ENCODE results near the gene VCP. TPM values are rescaled to one million over a fixed set of nuclear protein-coding genes. Genes with fewer than 3 reads are reported as not detected.
"Not testable (repeated sequence)": the region's sequence is repeated elsewhere in the genome, so short reads cannot be mapped to it uniquely, and the experiment has no call there.

The VCP gene
- total RNA-seq, 4 donors from 2014 or later: 57.6 to 252 (median 174) TPM

DNA sequence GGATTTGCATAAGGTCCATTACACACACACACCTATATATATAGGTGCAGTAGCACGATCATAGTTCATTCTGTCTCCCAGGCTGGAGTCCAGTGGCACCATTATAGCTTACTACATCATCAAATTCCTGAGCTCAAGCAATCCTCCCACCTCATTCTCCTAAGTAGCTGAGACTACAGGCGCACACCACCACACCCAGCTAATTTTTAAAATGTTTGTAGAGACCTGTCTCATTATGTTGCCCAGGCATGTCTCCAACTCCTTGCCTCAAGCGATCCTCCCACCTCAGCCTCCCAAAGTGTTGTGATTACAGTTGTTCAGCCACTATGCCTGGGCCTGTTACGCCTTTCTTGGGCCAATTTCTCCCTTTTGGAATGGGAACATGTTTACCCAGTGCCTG is 43.2 kb downstream of the VCP start:
- Histone ChIP-seq H3K27me3 (no peaks in the 10 kb centered on the region), H3K4me3 (no peak overlapping the region), H3K27ac (no peak overlapping the region), H3K4me1 (peaks cover 7 to 8% of the 10 kb centered on the region in 2 donors), H3K36me3 (no peaks in the 10 kb centered on the region), H3K9me3 (no peaks in the 10 kb centered on the region)
- TF ChIP-seq POLR2A (IDR thresholded peaks at IDR 0.05): no peak
- TF ChIP-seq, protein P1, sequence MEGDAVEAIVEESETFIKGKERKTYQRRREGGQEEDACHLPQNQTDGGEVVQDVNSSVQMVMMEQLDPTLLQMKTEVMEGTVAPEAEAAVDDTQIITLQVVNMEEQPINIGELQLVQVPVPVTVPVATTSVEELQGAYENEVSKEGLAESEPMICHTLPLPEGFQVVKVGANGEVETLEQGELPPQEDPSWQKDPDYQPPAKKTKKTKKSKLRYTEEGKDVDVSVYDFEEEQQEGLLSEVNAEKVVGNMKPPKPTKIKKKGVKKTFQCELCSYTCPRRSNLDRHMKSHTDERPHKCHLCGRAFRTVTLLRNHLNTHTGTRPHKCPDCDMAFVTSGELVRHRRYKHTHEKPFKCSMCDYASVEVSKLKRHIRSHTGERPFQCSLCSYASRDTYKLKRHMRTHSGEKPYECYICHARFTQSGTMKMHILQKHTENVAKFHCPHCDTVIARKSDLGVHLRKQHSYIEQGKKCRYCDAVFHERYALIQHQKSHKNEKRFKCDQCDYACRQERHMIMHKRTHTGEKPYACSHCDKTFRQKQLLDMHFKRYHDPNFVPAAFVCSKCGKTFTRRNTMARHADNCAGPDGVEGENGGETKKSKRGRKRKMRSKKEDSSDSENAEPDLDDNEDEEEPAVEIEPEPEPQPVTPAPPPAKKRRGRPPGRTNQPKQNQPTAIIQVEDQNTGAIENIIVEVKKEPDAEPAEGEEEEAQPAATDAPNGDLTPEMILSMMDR (IDR thresholded peaks at IDR 0.05): no peak
- no peak for DNase-seq
- intact Hi-C loops (cut with DNase I; ENCODE audit: low total_unique reads): no loop called here

DNA sequence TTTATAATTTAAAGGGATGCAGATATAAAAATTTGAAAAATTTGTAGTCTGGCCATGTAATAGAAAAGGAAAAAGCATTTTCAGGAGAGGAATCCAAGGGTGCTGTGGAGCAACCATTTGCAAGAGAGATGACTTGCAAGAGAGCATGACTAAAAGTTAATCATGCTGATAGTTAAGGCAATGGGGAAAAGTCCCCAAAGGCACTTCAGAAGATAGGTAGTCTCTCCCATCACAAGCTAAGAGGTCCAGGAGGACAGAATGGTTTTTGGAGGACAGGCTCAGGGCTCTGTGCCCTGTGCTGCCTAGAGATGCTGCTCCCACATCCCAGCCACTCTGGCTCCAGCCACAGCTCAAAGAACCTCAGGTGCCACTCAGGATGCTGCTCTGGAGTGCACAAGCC is 44.1 kb downstream of the VCP start:
- intact Hi-C loops (cut with DNase I; ENCODE audit: low total_unique reads): no loop called here
- TF ChIP-seq POLR2A (IDR thresholded peaks at IDR 0.05): no peak
- TF ChIP-seq, protein P1 (IDR thresholded peaks at IDR 0.05): no peak

DNA sequence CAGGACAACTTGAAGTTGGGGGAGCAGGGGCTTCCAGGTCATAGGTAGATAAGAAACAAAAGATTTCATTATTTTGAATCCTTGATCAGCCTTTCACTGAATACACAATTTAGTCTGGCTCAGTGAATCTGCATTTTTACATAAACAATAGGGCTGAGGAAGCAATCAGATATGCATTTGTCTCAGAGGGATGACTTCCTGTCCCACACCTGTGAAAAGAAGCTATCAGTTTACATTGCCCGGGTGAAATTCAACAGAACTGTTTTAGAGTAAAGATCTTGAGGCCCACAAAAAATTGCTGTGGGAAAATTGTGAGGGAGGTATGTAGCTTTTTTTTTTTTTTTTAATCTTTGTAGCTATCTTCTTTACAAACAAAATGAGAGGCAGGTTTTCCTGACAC is 44.6 kb downstream of the VCP start:
- TF ChIP-seq, protein P1 (IDR thresholded peaks at IDR 0.05): no peak
- no peak for TF ChIP-seq POLR2A (IDR thresholded peaks at IDR 0.05)
- Histone ChIP-seq H3K27me3 (no peaks in the 10 kb centered on the region), H3K27ac (no peak overlapping the region), H3K4me1 (peaks cover 7 to 8% of the 10 kb centered on the region in 2 donors), H3K9me3 (no peaks in the 10 kb centered on the region), H3K36me3 (no peaks in the 10 kb centered on the region), H3K4me3 (no peak overlapping the region)
- DNase-seq: no peak
- intact Hi-C loops (cut with DNase I; ENCODE audit: low total_unique reads): no loop called here

More for the DNA sequence above, 44.1 kb downstream of the VCP start:
- no peak for DNase-seq
- H3K27me3 ChIP-seq: no peaks in the 10 kb centered on the region
- no peak overlapping the region for H3K27ac ChIP-seq
- H3K36me3 ChIP-seq: no peaks in the 10 kb centered on the region
- peaks cover 7 to 8% of the 10 kb centered on the region in 2 donors for H3K4me1 ChIP-seq
- H3K4me3 ChIP-seq: no peak overlapping the region
- H3K9me3 ChIP-seq: no peaks in the 10 kb centered on the region

DNA sequence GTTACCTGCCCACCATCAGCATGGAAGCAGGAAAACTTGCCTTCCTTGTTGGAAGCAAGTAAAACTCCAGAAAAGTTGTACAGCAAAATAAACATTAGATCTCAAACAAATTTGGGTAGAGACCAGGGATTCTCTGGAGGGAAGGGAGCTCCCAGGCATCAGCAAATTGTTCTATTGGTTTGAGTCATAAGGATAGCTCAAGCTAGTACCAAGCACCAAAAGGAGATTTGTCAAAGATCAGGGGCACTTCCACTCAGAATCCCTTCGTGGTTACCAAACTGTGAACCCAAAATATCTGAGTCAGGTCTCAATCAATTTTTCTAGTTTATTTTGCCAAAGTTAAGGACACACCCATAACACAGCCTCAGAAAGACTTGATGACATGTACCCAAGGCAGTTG is 45.1 kb downstream of the VCP start:
- no peaks in the 10 kb centered on the region for H3K36me3 ChIP-seq
- no peak for TF ChIP-seq POLR2A (IDR thresholded peaks at IDR 0.05)
- TF ChIP-seq, protein P1 (IDR thresholded peaks at IDR 0.05): no peak
- H3K27me3 ChIP-seq: no peaks in the 10 kb centered on the region
- H3K4me3 ChIP-seq: no peak overlapping the region
- H3K27ac ChIP-seq: peak overlapping the region; percentile 74 to 75
- H3K9me3 ChIP-seq: no peaks in the 10 kb centered on the region
- H3K4me1 ChIP-seq: peaks cover 7 to 8% of the 10 kb centered on the region in 2 donors
- intact Hi-C loops (cut with DNase I; ENCODE audit: low total_unique reads): no loop called here
- no peak for DNase-seq

DNA sequence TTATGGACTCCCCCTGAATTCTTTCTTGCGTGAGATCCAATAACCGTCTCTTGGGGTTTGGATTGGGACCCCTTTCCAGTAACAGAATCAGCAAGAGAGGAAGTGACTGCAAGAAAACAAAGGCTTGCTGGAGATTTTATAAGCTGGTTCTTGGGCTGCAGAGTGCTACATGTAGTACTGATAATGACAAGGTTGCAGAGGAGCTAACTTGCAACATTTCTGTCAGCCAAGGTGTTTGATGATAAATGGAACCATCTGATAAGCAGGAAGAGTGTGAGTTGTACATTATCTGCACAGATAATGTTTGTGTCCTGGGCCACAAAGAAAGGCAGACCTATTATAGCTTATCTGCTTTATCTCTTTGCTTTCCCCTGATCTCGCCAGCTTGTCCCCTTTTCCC is 45.8 kb downstream of the VCP start:
- Histone ChIP-seq H3K4me1 (peaks cover 7 to 8% of the 10 kb centered on the region in 2 donors), H3K27me3 (no peaks in the 10 kb centered on the region), H3K4me3 (no peak overlapping the region), H3K9me3 (no peaks in the 10 kb centered on the region), H3K36me3 (no peaks in the 10 kb centered on the region), H3K27ac (peak overlapping the region; percentile 74 to 75)
- DNase-seq: no peak
- intact Hi-C loops (cut with DNase I; ENCODE audit: low total_unique reads): no loop called here
- TF ChIP-seq, protein P1 (IDR thresholded peaks at IDR 0.05): no peak
- TF ChIP-seq POLR2A (IDR thresholded peaks at IDR 0.05): no peak

DNA sequence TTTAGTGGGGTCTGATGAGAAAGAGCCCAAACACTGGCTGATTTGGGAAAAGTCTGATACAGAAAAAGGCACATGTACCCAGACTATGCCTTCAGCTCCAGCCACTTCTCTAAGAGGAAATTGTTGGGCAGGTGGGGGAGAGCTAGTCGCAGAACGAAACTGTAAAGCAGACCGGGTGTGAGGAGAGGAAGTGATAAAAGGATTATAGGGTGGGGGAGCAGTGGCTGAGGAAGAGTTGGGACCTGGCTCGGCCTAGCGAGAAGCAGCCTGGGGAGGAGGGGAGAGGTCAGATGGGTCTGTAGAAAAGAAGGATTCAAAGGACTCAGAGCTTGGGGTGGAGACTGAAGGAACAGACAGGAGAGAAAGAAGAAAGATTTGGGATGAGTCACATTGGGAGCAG is 49.0 kb downstream of the VCP start:
- intact Hi-C loops (cut with DNase I; ENCODE audit: low total_unique reads); H3K4me3 ChIP-seq; H3K27me3 ChIP-seq; H3K36me3 ChIP-seq; DNase-seq; H3K9me3 ChIP-seq; H3K4me1 ChIP-seq; H3K27ac ChIP-seq: not testable (repeated sequence)
